ES-I3 (cell line): ENCODE data around the gene COX8A.

ENCODE experiments used
- H3K36me3 ChIP-seq: 2 replicates; pipeline ENCODE4 v1.6.1; 2013; ENCODE audit warnings: mild to moderate bottlenecking, low read length, control low read depth, moderate library complexity; ENCODE audit not compliant: insufficient read depth
- H3K4me1 ChIP-seq: 2 replicates; pipeline ENCODE4 v1.6.1; 2013; ENCODE audit warnings: mild to moderate bottlenecking, control low read depth, low read length; ENCODE audit not compliant: insufficient read depth
- H3K9ac ChIP-seq: 2 replicates; pipeline ENCODE4 v1.6.1; 2013; ENCODE audit warnings: low read depth, mild to moderate bottlenecking, low read length, moderate library complexity
- H3K9me3 ChIP-seq: 2 replicates; pipeline ENCODE4 v1.6.1; 2013; ENCODE audit warnings: mild to moderate bottlenecking, low read length, moderate library complexity; ENCODE audit not compliant: control insufficient read depth, insufficient read depth

The COX8A gene

DNA sequence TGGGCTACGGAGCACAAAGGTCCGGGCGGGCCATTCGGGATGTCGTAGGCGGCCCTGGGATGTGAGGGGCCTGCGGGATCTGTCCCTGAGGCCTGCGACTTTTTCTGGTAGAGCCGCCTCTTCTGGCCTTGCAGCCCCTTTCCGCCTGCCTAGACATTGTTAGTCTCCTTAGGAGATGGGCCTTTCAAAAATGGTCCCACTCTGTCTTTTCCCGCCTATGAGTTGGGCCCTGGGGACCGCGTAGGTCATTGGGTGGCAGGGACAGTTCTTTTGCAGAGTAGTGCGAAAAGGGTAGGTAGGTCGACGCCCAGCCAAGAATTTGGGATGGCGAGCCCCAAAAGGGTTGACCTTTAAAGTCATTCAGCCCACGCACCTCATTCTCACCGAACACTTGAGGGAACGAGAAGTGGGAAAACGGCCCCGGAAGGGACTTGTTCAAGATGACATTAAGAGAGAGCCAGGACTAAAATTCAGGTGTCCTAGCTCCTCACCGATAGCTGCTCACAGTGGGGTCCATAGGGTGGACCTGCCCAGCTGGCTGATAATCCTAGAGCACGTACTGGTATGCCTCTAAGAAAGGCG lies 12.6 kb downstream of the COX8A start:
- Histone ChIP-seq H3K36me3 (peaks cover 8% of the 10 kb centered on the region; the same call in 1 of the 2 replicates), H3K4me1 (peaks cover 17% of the 10 kb centered on the region; the same call in 1 of the 2 replicates), H3K9me3 (no peaks in the 10 kb centered on the region), H3K9ac (peak overlapping the region; percentile 92)

DNA sequence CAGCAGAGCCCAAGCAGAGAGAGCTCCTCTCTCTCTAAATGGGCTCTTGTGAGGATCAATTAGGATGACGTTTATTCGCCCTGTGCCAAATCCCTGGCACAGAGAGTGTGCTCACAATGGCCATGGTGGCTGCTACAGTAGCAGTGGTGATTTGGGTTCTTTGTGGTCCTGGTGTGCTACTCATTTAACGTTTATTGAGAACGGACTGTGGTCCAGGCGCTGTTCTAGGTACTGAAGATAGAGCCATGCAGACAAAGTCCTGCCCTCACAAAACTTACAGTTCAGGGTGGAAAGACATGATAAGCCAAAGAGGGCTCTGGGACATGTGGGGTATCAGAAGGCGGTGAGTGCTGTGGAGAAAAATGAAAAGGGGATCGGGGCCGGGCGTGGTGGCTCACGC lies 17.1 kb downstream of the COX8A start:
- Histone ChIP-seq H3K9me3 (no peaks in the 10 kb centered on the region), H3K4me1 (peaks cover 6% of the 10 kb centered on the region; the same call in 1 of the 2 replicates), H3K9ac (no peak overlapping the region), H3K36me3 (peaks cover 12% of the 10 kb centered on the region; the same call in 1 of the 2 replicates)

DNA sequence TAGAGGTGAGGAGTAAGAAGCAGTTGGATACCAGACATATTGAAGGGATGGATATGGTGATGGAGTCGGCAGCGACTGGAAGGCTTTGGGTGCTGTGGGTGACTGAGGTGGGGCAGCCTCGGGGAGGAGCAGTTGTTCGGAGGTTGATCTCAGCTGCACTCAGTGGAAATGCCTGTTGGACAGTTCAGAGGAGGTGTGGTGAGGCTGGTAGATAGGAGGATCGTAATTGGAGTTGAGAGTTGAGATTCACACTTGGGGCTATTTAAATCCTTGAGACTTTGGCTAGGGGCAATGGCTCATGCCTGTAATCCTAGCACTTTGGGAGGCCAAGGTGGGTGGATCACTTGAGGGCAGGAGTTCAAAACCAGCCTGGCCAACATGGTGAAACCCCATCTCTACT lies 18.7 kb downstream of the COX8A start:
- Histone ChIP-seq H3K9me3 (no peaks in the 10 kb centered on the region), H3K4me1 (peaks cover 4% of the 10 kb centered on the region; the same call in 1 of the 2 replicates), H3K9ac (no peak overlapping the region), H3K36me3 (peaks cover 19% of the 10 kb centered on the region; the same call in 1 of the 2 replicates)

DNA sequence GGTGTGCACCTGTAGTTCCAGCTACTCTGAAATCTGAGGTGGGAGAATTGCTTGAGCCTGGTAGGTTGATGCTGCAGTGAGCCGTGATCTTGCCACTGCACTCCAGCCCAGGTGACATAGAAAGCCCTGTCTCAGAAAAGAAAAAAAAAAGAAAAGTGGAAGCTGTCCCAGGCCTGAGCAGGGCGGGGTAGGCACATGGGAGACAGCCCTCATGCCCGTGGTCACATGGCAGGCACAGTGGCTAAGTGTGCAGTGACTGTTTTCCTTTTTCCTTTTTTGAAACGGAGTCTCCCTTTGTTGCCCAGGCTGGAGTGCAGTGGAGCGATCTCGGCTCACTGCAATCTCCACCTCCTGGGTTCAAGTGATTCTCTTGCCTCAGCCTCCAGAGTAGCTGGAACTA lies 19.6 kb downstream of the COX8A start:
- no peaks in the 10 kb centered on the region for H3K9me3 ChIP-seq
- peaks cover 7% of the 10 kb centered on the region; the same call in 1 of the 2 replicates for H3K4me1 ChIP-seq
- peaks cover 13% of the 10 kb centered on the region; the same call in 1 of the 2 replicates for H3K36me3 ChIP-seq

DNA sequence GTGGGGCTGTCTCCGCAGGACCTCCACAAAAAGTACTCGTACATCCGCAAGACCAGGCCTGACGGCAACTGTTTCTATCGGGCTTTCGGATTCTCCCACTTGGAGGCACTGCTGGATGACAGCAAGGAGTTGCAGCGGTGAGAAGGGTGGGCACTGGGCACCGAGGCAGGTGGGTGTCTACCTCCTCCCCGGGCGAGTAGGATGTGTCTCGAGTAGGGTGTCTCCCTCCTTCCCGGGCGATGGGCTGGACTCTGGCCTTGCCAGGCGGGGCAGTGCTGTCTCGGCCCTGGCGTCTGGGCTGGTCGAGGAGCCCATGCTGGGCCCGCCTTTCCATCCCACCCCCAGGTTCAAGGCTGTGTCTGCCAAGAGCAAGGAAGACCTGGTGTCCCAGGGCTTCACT lies 22.1 kb downstream of the COX8A start:
- H3K9ac ChIP-seq = no peak overlapping the region
- H3K9me3 ChIP-seq = no peaks in the 10 kb centered on the region
- peaks cover 10% of the 10 kb centered on the region; the same call in 1 of the 2 replicates for H3K36me3 ChIP-seq
- peaks cover 7% of the 10 kb centered on the region; the same call in 1 of the 2 replicates for H3K4me1 ChIP-seq

More for the DNA sequence above, 19.6 kb downstream of the COX8A start:
- H3K9ac ChIP-seq = no peak overlapping the region

DNA sequence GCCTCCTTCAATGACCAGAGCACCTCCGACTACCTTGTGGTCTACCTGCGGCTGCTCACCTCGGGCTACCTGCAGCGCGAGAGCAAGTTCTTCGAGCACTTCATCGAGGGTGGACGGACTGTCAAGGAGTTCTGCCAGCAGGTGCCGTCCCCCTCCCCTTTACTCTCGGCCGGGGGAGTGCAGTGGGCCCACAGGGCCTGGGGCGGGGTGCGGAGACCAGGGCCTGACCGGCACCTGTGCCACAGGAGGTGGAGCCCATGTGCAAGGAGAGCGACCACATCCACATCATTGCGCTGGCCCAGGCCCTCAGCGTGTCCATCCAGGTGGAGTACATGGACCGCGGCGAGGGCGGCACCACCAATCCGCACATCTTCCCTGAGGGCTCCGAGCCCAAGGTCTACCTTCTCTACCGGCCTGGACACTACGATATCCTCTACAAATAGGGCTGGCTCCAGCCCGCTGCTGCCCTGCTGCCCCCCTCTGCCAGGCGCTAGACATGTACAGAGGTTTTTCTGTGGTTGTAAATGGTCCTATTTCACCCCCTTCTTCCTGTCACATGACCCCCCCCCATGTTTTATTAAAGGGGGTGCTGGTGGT lies 22.8 kb downstream of the COX8A start:
- Histone ChIP-seq H3K36me3 (peaks cover 10% of the 10 kb centered on the region; the same call in 1 of the 2 replicates), H3K9ac (no peak overlapping the region), H3K9me3 (no peaks in the 10 kb centered on the region), H3K4me1 (peaks cover 7% of the 10 kb centered on the region; the same call in 1 of the 2 replicates)

DNA sequence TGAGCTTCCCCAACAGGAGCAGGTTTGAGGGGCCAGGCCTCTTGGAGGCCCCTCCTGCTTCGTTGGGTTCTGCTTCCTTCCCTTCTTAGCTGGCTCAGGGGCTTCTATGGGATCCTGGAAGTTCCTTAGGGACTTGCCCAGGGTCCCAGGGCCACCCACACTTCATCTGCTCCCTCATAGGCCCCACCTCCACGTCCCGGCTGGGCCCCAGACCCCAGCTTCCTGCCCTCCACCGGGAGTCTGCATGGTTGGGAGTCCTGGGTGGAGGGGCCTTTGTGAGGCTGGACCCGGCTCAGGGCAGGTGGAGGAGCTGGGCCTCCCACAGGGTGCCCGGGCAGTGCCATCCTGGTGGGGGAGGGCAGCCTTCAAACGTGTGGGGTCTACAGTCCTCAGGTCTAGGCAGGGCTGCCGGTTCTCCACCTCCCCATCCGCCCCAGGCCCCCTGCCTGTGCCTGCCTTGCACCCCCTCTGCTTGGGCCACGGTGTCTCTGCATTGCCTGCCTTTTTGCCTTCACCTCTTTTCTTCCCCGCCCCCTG lies 23.4 kb downstream of the COX8A start:
- Histone ChIP-seq H3K4me1 (peaks cover 7% of the 10 kb centered on the region; the same call in 1 of the 2 replicates), H3K36me3 (peaks cover 10% of the 10 kb centered on the region; the same call in 1 of the 2 replicates), H3K9ac (0 out of 2 replicates have a peak overlapping the region, but pooled peaks have one; percentile 34), H3K9me3 (no peaks in the 10 kb centered on the region)

DNA sequence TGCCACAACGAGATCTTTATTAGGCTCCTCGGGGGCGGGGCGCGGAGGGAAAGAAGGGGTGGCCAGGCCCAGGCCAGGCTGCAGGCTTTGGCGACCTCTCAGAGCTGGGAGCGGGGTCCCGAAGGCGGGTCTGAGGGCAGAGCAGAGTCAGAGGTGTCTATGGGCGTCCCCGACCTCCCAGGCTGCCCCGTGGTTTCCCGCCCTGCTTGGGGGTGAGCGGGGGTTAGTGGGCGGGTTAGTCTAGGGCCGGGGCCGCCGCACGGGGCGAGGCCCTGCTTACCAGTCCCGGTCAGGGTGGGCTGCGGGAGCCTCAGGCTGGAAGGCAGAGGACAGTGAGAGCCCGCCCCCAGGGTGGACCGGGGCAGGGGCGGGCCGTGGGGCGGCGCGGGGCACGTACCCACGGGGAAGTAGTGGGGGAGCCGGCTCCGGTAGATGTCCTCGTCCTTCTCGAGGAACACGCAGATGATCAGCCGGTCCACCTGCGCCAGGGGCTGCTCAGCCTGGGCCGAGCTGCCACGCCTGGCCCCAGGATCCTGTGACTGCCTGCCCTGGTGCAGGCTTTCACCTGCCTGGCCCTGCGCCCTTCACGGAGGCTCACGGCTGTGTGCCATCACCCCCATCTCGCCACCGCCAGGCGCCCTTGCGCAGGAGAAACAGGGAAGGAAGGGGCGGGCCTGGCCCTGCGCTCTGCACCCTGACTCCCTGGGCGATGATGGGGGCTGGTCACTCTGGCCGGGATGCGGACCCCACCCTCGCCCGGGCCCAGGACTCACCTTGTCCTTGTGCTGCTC lies 24.3 kb downstream of the COX8A start:
- peak overlapping the region; percentile 34; the same call in 1 of the 2 replicates for H3K9ac ChIP-seq
- peaks cover 7% of the 10 kb centered on the region; the same call in 1 of the 2 replicates for H3K4me1 ChIP-seq
- no peaks in the 10 kb centered on the region for H3K9me3 ChIP-seq
- H3K36me3 ChIP-seq = peaks cover 9% of the 10 kb centered on the region; the same call in 1 of the 2 replicates

DNA sequence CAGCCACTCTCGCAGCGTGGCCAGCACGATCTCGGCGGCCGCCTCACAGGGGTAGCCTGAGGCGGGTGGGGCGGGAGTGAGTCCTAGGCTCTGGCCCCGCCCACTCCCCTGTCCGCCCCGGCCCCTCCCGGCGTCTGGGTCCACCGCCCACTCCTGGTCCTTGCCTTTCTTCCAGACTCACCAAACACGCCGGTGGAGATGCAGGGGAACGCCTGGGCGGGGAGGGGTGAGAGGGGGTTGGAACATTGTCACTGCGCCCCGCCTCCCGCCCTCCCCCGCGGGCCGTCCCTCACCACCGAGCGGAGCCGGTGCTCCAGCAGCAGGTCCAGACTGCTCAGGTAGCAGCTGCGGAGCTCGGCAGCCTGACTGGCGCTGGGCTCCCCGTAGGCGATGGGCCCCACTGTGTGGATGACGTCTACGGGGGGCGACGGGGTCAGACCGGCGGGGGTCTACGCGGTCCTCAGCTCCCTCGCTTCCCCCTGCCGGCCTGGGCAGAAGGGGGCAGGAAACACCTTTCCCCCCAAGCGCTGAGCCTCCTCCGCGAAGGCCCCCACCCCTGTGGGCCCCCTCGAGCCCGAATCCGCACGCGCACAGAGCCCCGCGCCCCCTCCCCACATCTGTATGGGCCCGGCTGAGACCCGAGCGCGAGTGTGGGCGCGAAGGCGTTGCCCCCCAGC lies 25.1 kb downstream of the COX8A start:
- no peaks in the 10 kb centered on the region for H3K9me3 ChIP-seq

DNA sequence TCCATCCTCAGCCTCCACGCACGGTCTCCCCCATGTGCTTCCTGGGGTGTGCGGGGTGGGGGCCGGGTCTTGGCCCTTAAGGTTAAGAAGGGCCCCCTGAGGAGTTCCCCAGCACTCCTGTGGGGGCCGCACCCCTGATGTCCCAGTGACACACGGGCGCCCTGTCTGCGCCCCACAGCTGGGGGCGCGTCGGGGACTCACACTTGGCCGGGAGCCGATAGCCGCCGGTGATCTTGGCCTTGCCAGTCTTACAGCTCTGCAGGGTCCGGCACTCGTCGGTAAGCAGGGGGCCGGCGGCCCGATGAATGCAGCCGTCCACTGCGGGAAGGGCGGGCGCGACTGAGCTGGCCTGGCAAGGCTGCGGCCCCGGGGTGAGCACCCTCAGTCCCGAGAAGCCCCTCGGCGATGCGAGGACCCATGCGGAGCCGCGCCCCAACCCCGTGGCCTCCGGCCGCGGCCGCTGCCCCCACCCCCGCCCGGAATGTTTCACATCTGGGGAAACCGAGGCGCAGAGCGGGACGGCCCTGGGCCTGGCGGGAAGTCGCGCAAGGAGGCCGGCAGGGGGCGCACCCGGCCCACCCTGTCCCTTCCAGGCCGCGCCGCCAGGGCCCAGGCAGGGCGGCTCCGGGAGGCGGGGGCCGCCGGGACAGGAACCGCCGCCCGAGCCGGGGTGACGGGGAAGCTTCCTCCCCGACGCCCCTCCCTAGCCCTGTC lies 25.8 kb downstream of the COX8A start:
- H3K36me3 ChIP-seq = peaks cover 6% of the 10 kb centered on the region; the same call in 1 of the 2 replicates
- no peaks in the 10 kb centered on the region for H3K9me3 ChIP-seq
- peak overlapping the region; percentile 34; the same call in 1 of the 2 replicates for H3K9ac ChIP-seq
- H3K4me1 ChIP-seq = peaks cover 12% of the 10 kb centered on the region; the same call in 1 of the 2 replicates

More for the DNA sequence above, 25.1 kb downstream of the COX8A start:
- Histone ChIP-seq H3K9ac (peak overlapping the region; percentile 34), H3K4me1 (peaks cover 12% of the 10 kb centered on the region; the same call in 1 of the 2 replicates), H3K36me3 (peaks cover 6% of the 10 kb centered on the region; the same call in 1 of the 2 replicates)

DNA sequence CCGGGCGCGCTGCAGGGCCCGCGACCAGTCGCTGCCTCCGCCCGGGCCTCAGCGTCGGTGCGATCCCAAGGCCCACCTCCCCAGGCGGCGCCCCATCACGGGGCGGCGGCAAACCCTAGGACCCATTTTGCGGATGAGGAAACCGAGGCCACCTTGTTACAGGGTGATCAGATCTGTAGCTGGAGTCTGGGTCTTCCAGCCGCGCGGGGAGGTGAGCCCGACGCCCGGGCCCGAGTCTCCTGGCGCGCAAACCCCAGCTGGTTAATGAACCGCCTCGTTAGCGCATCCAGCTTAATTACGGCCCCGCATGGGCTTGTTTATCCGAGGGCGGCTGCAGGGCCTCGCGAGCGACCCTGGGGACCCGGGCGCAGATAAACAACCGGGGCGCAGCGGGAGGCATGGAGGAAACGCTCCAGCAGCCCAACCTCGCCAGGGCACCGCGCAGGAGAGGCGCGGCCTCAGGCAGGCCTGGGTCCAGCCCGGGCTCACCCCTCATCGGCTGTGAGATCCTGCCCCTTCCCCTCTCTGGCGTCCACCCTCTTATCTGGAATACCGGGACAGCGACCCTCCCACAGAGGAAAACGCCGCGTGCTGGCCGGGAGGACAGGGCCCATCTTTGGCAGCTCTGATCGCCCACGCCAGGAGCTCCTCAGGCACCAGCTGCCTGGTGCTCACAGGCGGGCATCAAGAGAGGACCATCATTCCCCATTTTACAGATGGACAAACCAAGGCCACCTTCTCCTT lies 26.5 kb downstream of the COX8A start:
- Histone ChIP-seq H3K36me3 (peaks cover 6% of the 10 kb centered on the region; the same call in 1 of the 2 replicates), H3K9me3 (no peaks in the 10 kb centered on the region), H3K9ac (peak overlapping the region; percentile 30; the same call in 1 of the 2 replicates), H3K4me1 (peaks cover 12% of the 10 kb centered on the region; the same call in 1 of the 2 replicates)

DNA sequence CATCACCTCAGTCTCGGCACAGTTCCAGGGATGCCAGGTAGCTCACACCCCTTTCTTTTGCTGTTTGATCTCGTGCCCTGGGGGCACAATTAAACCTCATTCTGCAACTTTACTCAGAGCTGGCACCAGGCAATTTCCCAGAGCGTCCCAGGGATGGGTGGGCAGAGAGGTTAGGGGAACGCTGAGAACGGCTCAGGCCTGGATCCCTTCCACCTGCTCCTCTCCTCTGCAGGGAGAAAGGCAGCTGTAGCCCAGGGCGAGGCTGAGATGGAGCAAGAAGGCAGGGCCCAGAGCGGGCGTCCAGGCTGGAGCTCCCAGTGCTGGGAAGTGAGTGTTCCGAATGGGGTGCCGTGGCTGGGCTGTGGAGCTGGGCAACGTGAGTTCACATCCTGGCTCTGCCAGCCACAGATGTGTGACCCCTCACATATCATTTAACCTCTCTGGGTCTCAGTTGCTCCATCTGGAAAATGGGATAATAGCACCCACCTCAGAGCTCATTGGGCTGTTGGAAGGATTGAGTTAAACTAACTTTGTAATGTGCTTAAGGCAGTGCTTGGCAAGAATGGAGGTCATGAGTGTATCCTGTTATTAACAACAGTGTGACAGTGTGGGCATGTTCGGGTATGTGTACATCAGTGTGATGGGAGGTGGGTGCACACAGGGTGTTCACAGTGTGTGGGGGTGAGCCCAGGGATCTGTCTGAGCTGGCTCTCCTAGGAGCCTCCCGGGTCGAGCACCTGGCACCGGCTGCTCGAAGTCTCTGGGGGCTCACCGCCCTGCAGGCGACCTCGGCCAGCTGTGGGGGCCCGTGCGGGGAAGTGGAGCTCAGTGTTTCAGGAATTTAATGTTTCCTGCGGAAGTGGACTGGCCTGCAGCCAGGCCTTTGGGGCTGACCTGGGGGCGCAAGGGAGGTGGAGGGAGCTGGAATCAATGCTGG lies 27.3 kb downstream of the COX8A start:
- Histone ChIP-seq H3K9ac (no peak overlapping the region), H3K4me1 (peaks cover 12% of the 10 kb centered on the region; the same call in 1 of the 2 replicates), H3K36me3 (peaks cover 5% of the 10 kb centered on the region; the same call in 1 of the 2 replicates), H3K9me3 (no peaks in the 10 kb centered on the region)
